Gastrocnemius medialis (tissue), 4 donors: ENCODE measurements around the gene ZDHHC18. TPM values are rescaled to one million over a fixed set of nuclear protein-coding genes. Genes with fewer than 3 reads are reported as not detected.

Source experiments
- ATAC-seq, 2 donors: fragments of 150-250 bp; one replicate each; pipeline ENCODE4 v1.9.1; 2016
- DNase-seq, 2 donors: peaks; one replicate each; pipeline ENCODE4 v3.0.0-alpha.2; 2019
- H3K27ac ChIP-seq, 4 donors: fragments of 200-600 bp; sonication (generic); 1 replicate in 1 of 4; 2 replicates in 3 of 4; pipeline ENCODE4 v1.5.1; 2016 to 2018; ENCODE audit warnings: mild to moderate bottlenecking in 2 of 4, moderate library complexity in 1 of 4
- H3K27me3 ChIP-seq, 3 donors: fragments of 200-600 bp; sonication (generic) in 2 of 3; 1 replicate in 1 of 3; 2 replicates in 2 of 3; pipeline versions ENCODE4 v1.5.1 to v1.6.0; 2016 to 2019; ENCODE audit warnings: mild to moderate bottlenecking in 1 of 3, moderate library complexity in 1 of 3
- H3K36me3 ChIP-seq, 2 donors: fragments of 200-600 bp; sonication (generic) in 1 of 2; one replicate each; pipeline ENCODE4 v1.5.1; 2017 to 2018
- H3K4me1 ChIP-seq, 2 donors: fragments of 200-600 bp; sonication (generic) in 1 of 2; one replicate each; pipeline ENCODE4 v1.5.1; 2016 to 2017; ENCODE audit warnings: mild to moderate bottlenecking in 2 of 2
- H3K4me3 ChIP-seq, 4 donors: fragments of 200-600 bp; sonication (generic) in 3 of 4; 1 replicate in 1 of 4; 2 replicates in 3 of 4; pipeline ENCODE4 v1.5.1; 2016 to 2019; ENCODE audit warnings: mild to moderate bottlenecking in 2 of 4
- H3K9me3 ChIP-seq, 3 donors: fragments of 200-600 bp; sonication (generic) in 2 of 3; 1 replicate in 1 of 3; 2 replicates in 2 of 3; pipeline ENCODE4 v1.5.1; 2016 to 2019
- CTCF ChIP-seq, 5 experiments: fragments of 450-650 bp in 3 of 5; fragments of 200-600 bp in 2 of 5; sonication (generic) in 2 of 5; IDR thresholded peaks in 4 of 5; conservative IDR thresholded peaks in 1 of 5; 1 replicate in 4 of 5; 2 replicates in 1 of 5; pipeline ENCODE4 v1.5.1; 2016 to 2019; ENCODE audit warnings: antibody characterized with exemption in 5 of 5, mild to moderate bottlenecking in 3 of 5, moderate library complexity in 3 of 5
- POLR2A ChIP-seq, 2 donors: fragments of 450-650 bp; IDR thresholded peaks; one replicate each; pipeline ENCODE4 v1.6.1; 2017; ENCODE audit warnings: antibody characterized with exemption in 2 of 2, mild to moderate bottlenecking in 2 of 2, moderate library complexity in 2 of 2
- in situ Hi-C, 4 donors: fragments of 200-750 bp; cut with MboI; loops; one replicate each; pipeline versions ENCODE4 v1.15.0 to v1.8.0; 2017; ENCODE audit warnings: low sequenced_read_pairs in 4 of 4
- intact Hi-C: fragments of 100-400 bp; cut with DNase I; formaldehyde crosslinking; loops from one replicate; pipeline ENCODE4 v1.15.1; 2023; ENCODE audit warnings: low total_unique reads
- total RNA-seq, 4 donors: library from RNA; depleted of rRNA; stranded (reverse); fragments of >200 nt; gene quantifications; one replicate each; pipeline versions ENCODE4 v1.1.0 to v1.2.3, GENCODE V29; 2016

Gene ZDHHC18
- total RNA-seq, 4 donors from 2014 or later: 8.1 to 16.3 (median 12.5) TPM

DNA sequence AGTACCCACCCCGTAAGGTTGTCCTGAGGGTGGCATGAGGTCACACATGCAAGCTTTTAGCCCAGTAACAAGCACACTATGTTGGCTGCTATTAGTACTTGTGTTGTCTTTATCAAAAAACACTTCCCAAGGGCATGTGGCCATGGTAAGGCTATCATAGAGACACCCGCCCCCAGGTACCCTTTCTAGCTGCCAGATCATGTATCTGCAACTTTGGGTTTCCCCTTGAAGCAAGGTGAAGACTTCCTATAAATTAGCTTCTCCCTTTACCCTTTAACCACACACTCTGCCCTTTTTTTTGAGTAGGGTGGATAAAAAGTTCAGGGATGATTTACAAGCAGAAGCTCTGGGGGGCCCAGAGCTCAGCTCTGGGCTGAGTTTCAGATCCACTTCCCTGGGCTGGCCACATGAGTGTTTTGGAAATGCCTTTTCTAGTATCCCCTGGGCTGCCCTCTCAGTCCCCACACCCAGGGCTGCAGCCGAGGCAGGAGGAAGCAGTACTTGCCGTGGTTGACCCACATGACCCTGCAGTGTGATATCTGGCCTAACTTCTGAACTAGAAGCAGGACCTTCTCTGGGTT is 2.0 kb downstream of the ZDHHC18 start:
- ATAC-seq: no peak
- intact Hi-C loops: no loop called here
- Histone ChIP-seq H3K27ac (no peak overlapping the region), H3K9me3 (no peaks in the 10 kb centered on the region), H3K27me3 (no peaks in the 10 kb centered on the region), H3K4me1 (peaks cover 20 to 26% of the 10 kb centered on the region in 2 donors), H3K36me3 (peaks cover 0 to 14% of the 10 kb centered on the region in 2 donors), H3K4me3 (no peak overlapping the region)
- in situ Hi-C loops: no loop called here
- no peak for TF ChIP-seq POLR2A (IDR thresholded peaks at IDR 0.05)
- no peak for TF ChIP-seq CTCF (IDR thresholded peaks at IDR 0.05 in 4 of 5, conservative IDR thresholded peaks at IDR 0.05 in 1 of 5)
- no peak for DNase-seq

- intact Hi-C loops (no loop called here), in situ Hi-C loops (no loop called here)
- no peaks in the 10 kb centered on the region for H3K9me3 ChIP-seq
- peaks cover 20 to 26% of the 10 kb centered on the region in 2 donors for H3K4me1 ChIP-seq
- no peaks in the 10 kb centered on the region for H3K27me3 ChIP-seq
- no peak overlapping the region for H3K27ac ChIP-seq
- no peak for DNase-seq
- no peak for ATAC-seq
- TF ChIP-seq CTCF (IDR thresholded peaks at IDR 0.05 in 4 of 5, conservative IDR thresholded peaks at IDR 0.05 in 1 of 5): no peak
- TF ChIP-seq POLR2A (IDR thresholded peaks at IDR 0.05): no peak
- H3K36me3 ChIP-seq: peaks cover 0 to 22% of the 10 kb centered on the region in 2 donors
- H3K4me3 ChIP-seq: no peak overlapping the region
Measured at GRCh38 chr1:26829184-26829911, 2.9 kb downstream of the ZDHHC18 start.

DNA sequence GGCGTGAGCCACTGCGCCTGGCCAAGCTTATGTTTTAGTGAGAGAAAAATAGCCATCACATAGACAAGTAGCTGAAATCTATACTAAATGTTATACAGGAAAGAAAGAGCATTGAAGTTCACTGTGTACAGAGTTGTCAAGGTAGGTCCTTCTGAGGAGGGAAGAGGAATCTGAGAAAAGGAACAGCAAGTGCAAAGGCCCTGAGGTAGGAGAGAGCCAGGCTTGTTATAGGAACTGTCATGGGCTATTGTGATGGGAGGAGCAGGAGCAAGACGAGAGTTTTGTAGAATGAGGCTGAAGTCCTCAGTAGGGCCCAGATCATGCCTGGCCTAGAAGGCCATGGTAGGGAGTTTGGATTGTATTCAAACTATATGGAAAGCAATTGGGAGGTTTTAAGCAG is 4.6 kb downstream of the ZDHHC18 start:
- Histone ChIP-seq H3K36me3 (peaks cover 0 to 39% of the 10 kb centered on the region in 2 donors), H3K27ac (no peak overlapping the region), H3K4me1 (peaks cover 20 to 22% of the 10 kb centered on the region in 2 donors), H3K4me3 (no peak overlapping the region), H3K27me3 (no peaks in the 10 kb centered on the region), H3K9me3 (no peaks in the 10 kb centered on the region)
- TF ChIP-seq CTCF (IDR thresholded peaks at IDR 0.05 in 4 of 5, conservative IDR thresholded peaks at IDR 0.05 in 1 of 5): no peak
- TF ChIP-seq POLR2A (IDR thresholded peaks at IDR 0.05): no peak
- ATAC-seq (no peak), DNase-seq (no peak)
- in situ Hi-C loops (no loop called here), intact Hi-C loops (no loop called here)

DNA sequence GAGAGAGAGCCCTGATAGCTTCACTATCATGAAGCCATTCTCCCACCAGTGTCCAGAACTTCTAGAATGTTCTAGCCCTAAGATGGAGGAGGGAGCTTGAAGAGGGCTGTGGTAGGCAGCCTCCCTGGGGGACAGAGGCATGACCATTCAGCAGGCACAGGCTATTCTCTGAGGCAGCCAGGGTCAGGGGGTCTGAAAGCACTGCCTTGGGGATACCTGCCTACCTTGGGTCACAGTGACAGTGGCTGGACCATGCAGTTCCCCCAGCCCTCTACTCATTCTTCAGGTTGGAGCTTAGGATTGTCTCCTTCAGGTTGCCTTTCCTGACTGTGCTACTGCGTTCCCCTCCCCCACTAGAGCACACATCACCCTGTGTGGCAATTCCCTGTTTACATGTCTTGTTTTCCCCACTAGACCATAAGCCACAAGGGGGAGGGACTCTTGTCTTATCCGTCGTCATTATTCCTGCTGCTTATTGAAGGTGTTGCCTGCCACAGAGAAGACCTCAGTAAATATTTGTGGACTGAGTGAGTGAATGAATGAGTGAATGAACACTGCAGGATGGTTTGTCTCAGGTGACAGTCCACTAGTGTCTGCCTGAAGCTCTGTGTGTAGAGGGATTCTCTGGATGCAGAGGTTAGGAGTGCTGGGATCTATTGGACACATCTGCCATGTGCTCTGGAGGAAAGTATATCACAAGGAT is 5.2 kb downstream of the ZDHHC18 start:
- Histone ChIP-seq H3K4me1 (peaks cover 20 to 22% of the 10 kb centered on the region in 2 donors), H3K27me3 (no peaks in the 10 kb centered on the region), H3K9me3 (no peaks in the 10 kb centered on the region), H3K36me3 (peaks cover 0 to 42% of the 10 kb centered on the region in 2 donors), H3K27ac (no peak overlapping the region), H3K4me3 (no peak overlapping the region)
- ATAC-seq (no peak), DNase-seq (no peak)
- TF ChIP-seq POLR2A (IDR thresholded peaks at IDR 0.05) (no peak), CTCF (IDR thresholded peaks at IDR 0.05 in 4 of 5, conservative IDR thresholded peaks at IDR 0.05 in 1 of 5) (no peak)
- intact Hi-C loops (no loop called here), in situ Hi-C loops (no loop called here)
